ENCODE measurements around the gene CPNE2. TPM values are rescaled to one million over a fixed set of nuclear protein-coding genes. Genes with fewer than 3 reads are reported as not detected.

The CPNE2 gene
- total RNA-seq, 1 experiment from 2014 or later: 35.2 TPM

DNA sequence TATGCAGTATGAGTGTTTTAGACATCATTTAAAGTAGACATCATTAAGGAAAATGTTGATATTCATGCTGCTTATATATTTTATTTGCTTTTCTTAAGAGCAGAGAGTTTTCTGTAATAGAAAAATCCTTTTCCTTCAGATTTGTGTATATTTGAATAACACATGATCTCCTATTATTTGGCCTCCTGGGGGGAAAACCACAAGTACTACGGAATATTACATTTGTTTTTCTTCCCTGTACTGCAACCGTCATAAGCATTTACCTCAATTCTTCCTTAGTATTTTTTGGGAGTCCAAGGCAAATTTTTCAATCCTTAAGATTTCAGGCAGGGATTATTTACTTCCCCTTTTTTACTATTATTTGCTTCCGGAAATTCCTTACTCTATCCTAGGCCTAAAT, 99.8 kb downstream of the CPNE2 start:
- H3F3A ChIP-seq (ENCODE audit: insufficient read depth, low read depth): peaks cover 45% of the 10 kb centered on the region
- H3K27me3 ChIP-seq (ENCODE audit: insufficient read depth, low read depth): no peaks in the 10 kb centered on the region
- H3K79me2 ChIP-seq (ENCODE audit: low read depth): peaks cover 91% of the 10 kb centered on the region
- no peaks in the 10 kb centered on the region for H3K9me2 ChIP-seq (ENCODE audit: insufficient read depth)
- H3K4me2 ChIP-seq: no peak overlapping the region
- ChIA-PET CTCF (no interaction called here), POLR2A (ENCODE audit: unreplicated experiment) (interaction anchor here (0.6 kb wide), 1 partner anchor 97 kb away, joined by 4 read pairs; no protein-coding TSS in a partner anchor)
- no peak for TF ChIP-seq EZH2 (IDR thresholded peaks at IDR 0.05; ENCODE audit: low read depth)
- TF ChIP-seq, protein P1, sequence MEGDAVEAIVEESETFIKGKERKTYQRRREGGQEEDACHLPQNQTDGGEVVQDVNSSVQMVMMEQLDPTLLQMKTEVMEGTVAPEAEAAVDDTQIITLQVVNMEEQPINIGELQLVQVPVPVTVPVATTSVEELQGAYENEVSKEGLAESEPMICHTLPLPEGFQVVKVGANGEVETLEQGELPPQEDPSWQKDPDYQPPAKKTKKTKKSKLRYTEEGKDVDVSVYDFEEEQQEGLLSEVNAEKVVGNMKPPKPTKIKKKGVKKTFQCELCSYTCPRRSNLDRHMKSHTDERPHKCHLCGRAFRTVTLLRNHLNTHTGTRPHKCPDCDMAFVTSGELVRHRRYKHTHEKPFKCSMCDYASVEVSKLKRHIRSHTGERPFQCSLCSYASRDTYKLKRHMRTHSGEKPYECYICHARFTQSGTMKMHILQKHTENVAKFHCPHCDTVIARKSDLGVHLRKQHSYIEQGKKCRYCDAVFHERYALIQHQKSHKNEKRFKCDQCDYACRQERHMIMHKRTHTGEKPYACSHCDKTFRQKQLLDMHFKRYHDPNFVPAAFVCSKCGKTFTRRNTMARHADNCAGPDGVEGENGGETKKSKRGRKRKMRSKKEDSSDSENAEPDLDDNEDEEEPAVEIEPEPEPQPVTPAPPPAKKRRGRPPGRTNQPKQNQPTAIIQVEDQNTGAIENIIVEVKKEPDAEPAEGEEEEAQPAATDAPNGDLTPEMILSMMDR (conservative IDR thresholded peaks at IDR 0.05): no peak
- H2AFZ ChIP-seq: no peak overlapping the region
- H4K20me1 ChIP-seq (ENCODE audit: insufficient read depth): no peaks in the 10 kb centered on the region
- H3K36me3 ChIP-seq (ENCODE audit: low read depth): 0 out of 2 replicates have a peak, but pooled peaks cover 5% of the 10 kb centered on the region
- BruUV-seq (replicated peaks): no TSS peak
- intact Hi-C loops (cut with micrococcal nuclease; ENCODE audit: unreplicated experiment): no loop called here
- H3K4me1 ChIP-seq (replicated peaks; ENCODE audit: insufficient read depth): peaks cover 69% of the 10 kb centered on the region
- no peak overlapping the region for H3K4me3 ChIP-seq
- DNase-seq: no peak
- no peak overlapping the region for H3K27ac ChIP-seq
- H3K9me3 ChIP-seq (ENCODE audit: insufficient read depth, low read depth): no peaks in the 10 kb centered on the region

DNA sequence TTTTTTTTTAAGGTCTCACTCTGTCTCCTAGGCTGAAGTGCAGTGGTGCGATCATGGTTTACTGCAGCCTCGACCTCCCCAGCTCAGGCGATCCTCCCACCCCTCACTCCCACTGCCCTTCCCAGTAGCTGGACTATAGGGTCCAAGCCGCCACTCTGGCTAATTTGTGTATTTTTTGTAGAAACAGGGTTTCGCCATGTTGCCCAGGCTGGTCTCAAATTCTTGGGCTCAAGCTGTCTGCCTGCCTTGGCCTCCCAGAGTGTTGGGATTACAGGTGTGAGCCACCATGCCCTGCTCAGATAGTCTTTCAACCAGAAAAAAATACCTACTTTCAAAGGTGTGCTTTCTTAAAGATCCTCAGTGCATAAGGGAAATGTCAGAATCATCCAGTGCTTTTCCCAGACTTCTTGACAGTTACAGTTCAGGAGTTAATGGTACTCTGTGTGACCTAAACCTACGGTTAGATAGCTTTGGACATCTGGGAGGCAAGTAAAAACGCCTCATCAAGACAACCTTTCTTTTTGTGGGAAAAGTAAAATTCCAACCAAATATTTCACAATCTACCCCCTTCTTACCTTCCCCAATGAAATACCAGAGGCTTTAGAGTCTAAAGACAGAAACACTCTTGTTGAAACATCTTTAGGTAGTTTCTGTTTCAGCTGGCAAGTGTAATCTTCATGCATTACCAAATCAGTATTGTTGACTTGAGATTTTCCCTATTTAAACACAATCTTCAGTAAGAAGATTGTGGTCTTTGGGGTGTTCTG, 100.5 kb downstream of the CPNE2 start:
- Histone ChIP-seq H3K36me3 (ENCODE audit: low read depth) (0 out of 2 replicates have a peak, but pooled peaks cover 5% of the 10 kb centered on the region), H3K27ac (peak overlapping the region; percentile 70), H3K4me3 (no peak overlapping the region), H2AFZ (no peak overlapping the region), H3F3A (ENCODE audit: insufficient read depth, low read depth) (peaks cover 45% of the 10 kb centered on the region), H3K4me1 (replicated peaks; ENCODE audit: insufficient read depth) (peaks cover 63% of the 10 kb centered on the region), H3K27me3 (ENCODE audit: insufficient read depth, low read depth) (no peaks in the 10 kb centered on the region), H3K79me2 (ENCODE audit: low read depth) (peaks cover 91% of the 10 kb centered on the region), H3K9me3 (ENCODE audit: insufficient read depth, low read depth) (no peaks in the 10 kb centered on the region), H3K4me2 (peak overlapping the region; percentile 56), H3K9me2 (ENCODE audit: insufficient read depth) (no peaks in the 10 kb centered on the region), H4K20me1 (ENCODE audit: insufficient read depth) (no peaks in the 10 kb centered on the region)
- ChIA-PET POLR2A (ENCODE audit: unreplicated experiment) (no interaction called here), CTCF (interaction anchor here (0.7 kb wide), 1 partner anchor 230 kb away, joined by 4 read pairs; no protein-coding TSS in a partner anchor)
- TF ChIP-seq, protein P1 (conservative IDR thresholded peaks at IDR 0.05): no peak
- TF ChIP-seq EZH2 (IDR thresholded peaks at IDR 0.05; ENCODE audit: low read depth): no peak
- no TSS peak for BruUV-seq (replicated peaks)
- intact Hi-C loops (cut with micrococcal nuclease; ENCODE audit: unreplicated experiment): no loop called here
- DNase-seq: no peak

DNA sequence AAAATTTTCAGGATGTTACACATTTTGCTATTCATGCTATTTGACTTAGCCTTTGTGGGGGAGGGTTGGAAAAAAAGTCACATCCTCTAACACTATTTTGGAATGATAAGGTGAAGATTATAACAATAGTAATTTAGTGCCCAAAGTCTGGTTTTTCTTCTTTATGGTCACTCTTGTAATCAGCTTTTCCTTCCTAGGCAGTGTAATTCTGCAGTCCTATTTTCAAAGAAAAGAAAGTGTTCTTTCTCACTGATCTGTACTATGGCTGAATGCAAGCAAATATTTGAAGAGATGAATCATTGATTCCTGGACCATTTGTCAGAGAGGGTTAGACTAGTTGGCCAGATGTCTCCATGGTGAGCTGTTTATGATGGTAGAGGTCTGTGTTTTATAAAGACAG, 102.1 kb downstream of the CPNE2 start:
- H3F3A ChIP-seq (ENCODE audit: insufficient read depth, low read depth): peaks cover 45% of the 10 kb centered on the region
- peak overlapping the region; percentile 19; the same call in 1 of the 2 replicates for H3K4me3 ChIP-seq
- BruUV-seq (replicated peaks): no TSS peak
- H3K36me3 ChIP-seq (ENCODE audit: low read depth): 0 out of 2 replicates have a peak, but pooled peaks cover 5% of the 10 kb centered on the region
- CTCF ChIA-PET: interaction anchor here (0.6 kb wide), 1 partner anchor 109 kb away, joined by 3 read pairs; no protein-coding TSS in a partner anchor
- POLR2A ChIA-PET (ENCODE audit: unreplicated experiment): interaction anchor here (0.5 to 1.4 kb wide), 6 partner anchors 9 to 224 kb away, joined by 3 to 12 read pairs (median 4); partner anchors contain the start of genes PSME3IP1 and RSPRY1
- H3K4me2 ChIP-seq: peak overlapping the region; percentile 56
- no peaks in the 10 kb centered on the region for H3K9me2 ChIP-seq (ENCODE audit: insufficient read depth)
- TF ChIP-seq, protein P1 (conservative IDR thresholded peaks at IDR 0.05): no peak
- TF ChIP-seq EZH2 (IDR thresholded peaks at IDR 0.05; ENCODE audit: low read depth): no peak
- H3K9me3 ChIP-seq (ENCODE audit: insufficient read depth, low read depth): no peaks in the 10 kb centered on the region
- peaks cover 56% of the 10 kb centered on the region for H3K4me1 ChIP-seq (replicated peaks; ENCODE audit: insufficient read depth)
- H3K27ac ChIP-seq: peak overlapping the region; percentile 70
- peaks cover 82% of the 10 kb centered on the region for H3K79me2 ChIP-seq (ENCODE audit: low read depth)
- DNase-seq: peak; percentile 25 to 91
- H3K27me3 ChIP-seq (ENCODE audit: insufficient read depth, low read depth): no peaks in the 10 kb centered on the region
- no peaks in the 10 kb centered on the region for H4K20me1 ChIP-seq (ENCODE audit: insufficient read depth)
- intact Hi-C loops (cut with micrococcal nuclease; ENCODE audit: unreplicated experiment): no loop called here
- no peak overlapping the region for H2AFZ ChIP-seq
